ACHN (cell line): Measurements from ENCODE around the gene ZNF263.
"Not testable (repeated sequence)": the region's sequence is repeated elsewhere in the genome, so short reads cannot be mapped to it uniquely, and the experiment has no call there.

Source experiments
- DNase-seq: peaks from one replicate; pipeline ENCODE4 v3.0.0-alpha.2; 2015
- in situ Hi-C: cut with HindIII; loops from 2 replicates; pipeline ENCODE4 v1.10.0; 2017; ENCODE audit warnings: low sequenced_read_pairs, low pct_ligation_motif_present, low pct_unique_long_range_greater_than_20kb

ZNF263 gene

DNA sequence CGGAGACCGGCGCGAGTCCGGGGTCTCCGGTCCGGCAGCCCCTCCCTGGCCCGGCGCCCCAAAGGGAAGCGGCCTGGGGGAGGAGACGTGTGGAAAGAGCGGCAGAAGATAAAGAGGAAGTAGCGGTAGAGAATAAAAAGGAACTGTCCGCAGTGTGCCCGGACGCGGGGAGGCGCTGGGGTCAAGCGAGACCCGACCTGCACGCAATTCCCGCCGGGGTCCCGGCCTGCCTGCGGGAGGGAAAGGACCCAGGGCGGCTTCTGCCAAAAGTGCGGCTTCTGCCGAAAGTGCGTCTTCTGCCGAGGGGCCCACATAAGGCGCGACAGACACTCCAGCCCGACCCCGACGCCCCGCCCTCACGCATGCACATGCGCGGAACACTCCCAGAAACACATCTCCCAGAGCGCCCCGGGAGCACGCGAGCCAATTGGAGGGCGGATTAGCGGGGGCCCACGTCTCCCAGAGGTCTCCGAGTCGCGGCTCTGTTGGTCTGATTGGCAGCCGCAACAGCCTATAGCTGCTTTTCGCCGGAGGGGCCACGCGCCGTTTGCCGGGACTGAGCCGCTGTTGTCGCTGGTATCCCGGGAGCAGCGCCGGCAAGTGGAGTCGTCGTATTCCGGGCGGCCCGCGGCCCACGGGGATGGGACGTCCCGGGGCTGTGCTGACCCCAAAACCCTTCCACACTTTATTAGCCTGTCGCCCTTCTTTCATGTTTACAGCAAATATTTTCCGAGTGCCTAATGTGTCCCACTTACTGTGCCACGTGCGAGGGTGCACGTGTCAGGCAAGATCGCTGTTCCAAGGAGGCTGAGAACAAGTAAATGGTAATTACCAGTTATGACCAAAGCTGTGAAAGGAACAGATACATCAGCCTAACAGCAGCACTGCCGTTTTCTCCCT, 18.9 kb upstream of the ZNF263 start:
- in situ Hi-C loops = no loop called here
- peak; percentile 99 for DNase-seq

DNA sequence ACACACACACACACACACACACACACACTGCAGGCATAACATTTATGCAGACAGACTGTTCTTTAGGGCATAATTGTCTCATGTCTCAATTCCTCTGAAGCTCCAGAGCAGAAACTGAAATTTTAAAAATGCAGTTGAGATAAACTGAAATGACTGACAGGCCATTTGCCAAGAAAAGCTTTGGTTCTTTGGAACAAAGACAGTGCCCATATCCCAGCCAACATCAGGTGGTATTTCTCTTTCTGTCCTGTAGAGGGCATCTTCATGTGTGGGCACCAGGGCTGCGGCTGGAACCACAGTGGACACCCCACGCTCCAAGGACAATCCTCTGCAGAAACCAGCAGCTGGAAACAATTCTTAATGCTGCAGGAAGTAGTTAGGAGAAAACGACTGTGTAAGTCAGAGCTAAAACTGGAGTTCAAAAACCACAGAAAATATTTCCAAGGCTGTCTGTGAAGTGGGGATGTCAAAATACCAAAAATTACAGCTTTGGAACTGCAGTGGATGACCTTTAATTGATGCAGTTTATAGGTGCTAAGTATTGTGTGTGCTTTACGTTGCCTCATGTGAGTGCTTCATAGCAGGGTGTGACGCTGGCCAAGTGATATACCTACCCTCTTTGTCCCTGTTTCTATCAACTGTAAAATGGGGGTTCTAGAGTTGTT, 16.3 kb upstream of the ZNF263 start:
- DNase-seq = peak; percentile 35
- in situ Hi-C loops = no loop called here

DNA sequence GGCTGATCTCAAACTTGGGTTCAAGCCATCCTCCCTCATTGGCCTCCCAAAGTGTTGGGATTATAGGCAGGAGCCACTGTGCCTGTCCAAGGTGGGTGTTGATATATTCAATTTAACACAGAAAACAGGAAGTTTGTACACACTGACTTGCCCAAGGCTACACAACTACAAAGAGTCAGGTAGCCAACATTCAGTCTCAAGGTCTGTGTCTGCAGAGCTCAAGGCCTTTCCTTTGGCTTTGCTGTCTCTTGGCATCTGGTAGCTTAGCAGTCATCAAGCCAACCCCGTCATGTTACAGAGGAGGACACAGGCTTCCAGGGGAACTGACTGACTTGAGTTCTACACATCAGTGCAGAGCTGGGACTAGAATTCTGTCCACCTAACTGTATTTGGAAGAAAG, 15.0 kb upstream of the ZNF263 start:
- in situ Hi-C loops = no loop called here
- DNase-seq = no peak

DNA sequence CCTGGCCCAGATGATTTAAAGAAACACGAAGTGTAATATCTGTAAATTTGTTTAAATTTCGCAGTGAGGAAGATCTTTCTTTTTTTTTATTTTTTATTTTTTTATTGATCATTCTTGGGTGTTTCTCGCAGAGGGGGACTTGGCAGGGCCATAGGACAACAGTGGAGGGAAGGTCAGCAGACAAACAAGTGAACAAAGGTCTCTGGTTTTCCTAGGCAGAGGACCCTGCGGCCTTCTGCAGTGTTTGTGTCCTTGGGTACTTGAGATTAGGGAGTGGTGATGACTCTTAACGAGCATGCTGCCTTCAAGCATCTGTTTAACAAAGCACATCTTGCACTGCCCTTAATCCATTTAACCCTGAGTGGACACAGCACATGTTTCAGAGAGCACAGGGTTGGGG, 12.6 kb upstream of the ZNF263 start:
- DNase-seq, in situ Hi-C loops: not testable (repeated sequence)

DNA sequence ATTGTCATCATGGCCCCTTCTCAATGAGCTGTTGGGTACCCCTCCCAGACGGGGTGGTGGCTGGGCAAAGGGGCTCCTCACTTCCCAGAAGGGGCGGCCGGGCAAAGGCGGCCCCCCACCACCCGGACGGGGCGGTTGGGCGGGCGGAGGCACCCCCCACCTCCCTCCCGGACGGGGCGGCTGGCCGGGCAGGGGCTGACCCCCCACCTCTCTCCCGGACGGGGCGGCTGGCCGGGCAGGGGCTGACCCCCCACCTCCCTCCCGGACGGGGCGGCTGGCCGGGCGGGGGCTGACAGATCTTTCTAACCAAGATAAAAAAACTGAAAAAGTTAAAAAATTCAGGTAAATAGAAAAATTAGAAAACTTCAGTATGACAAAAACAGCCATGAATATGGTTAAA, 12.0 kb upstream of the ZNF263 start:
- DNase-seq, in situ Hi-C loops: not testable (repeated sequence)

DNA sequence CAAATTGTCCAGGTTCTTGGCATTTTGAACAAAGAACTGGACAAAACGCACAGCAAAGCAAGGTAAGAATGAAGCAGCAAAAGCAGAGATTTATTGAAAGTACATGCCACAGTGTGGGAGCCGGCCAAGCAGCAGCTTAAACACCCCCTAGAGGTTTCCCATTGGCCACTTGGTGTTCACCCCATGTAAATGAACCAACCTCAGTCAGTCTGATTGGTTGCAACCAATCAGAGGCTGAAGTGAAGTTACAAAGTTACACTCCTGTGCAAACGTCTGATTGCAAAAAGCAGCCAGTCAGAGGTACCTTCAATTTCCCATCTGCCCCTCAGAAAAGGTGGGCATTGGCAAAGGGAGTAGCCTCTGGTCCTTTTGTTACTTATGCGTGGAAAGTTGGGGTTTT, 8.8 kb upstream of the ZNF263 start:
- in situ Hi-C loops = no loop called here
- DNase-seq = peak; percentile 67

DNA sequence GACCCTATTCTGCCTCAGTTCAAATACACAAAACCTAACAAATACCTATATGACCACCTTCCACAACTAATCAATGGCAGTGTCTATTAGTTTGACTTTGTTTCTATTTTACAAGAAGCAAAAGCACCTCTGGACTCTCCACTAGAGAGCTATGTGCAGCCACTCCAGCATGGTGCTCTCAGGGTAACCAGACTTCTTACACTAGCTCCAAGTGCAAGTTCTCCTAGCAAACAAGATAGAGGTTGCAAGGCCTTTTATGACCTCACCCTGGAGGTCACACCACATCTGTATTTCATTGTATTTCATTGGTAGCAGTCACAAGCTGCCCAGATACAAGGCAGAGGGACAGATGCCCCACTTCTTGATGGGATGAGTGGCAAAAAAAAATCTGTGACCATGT, 8.3 kb upstream of the ZNF263 start:
- no peak for DNase-seq
- in situ Hi-C loops = no loop called here

DNA sequence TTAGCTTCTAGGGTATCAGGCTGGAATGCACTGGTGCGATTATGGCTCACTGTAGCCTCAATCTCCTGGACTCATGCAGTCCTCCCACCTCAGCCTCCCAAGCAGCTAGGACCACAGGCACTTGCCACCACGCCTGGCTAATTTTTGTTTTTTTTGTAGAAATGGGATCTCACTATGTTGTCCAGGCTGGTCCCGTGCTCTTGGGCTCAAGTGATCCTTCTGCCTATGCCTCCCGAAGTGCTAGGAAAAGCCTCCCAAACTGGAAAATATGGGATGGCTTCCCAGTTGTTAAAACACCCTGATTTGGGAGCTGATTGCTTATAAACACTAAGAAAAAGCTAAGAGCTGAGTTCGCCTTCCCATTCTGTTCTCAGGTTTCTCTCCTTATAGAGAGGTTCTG, 6.6 kb upstream of the ZNF263 start:
- in situ Hi-C loops = no loop called here
- no peak for DNase-seq

DNA sequence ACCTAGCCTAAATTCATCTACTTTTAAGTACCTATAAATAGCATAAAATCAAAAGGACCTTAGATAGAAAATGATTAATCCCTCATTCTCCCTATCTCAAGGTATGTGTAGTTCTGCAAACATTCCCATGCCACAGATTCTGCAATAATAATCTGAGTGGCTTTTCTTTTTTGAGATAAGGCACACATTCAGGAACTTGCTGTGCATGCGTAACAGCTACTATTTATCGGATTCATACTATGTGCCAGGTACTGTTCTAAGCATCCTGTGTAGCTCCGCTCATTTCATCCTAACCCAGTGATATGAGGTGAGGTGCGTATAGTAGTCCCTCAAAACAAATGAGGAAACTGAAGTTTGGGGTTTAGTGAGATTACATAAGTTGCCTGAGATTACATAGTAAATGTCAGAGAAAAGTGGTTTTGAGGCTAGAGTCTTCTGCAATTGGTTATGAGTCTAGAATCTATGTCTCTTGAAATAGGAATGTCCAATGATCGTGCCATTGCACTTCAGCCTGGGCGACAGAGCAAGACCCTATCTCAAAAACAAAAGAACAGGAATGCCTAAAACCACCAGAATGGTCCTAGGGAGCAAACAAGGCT, 2.0 kb upstream of the ZNF263 start:
- in situ Hi-C loops = no loop called here
- no peak for DNase-seq

DNA sequence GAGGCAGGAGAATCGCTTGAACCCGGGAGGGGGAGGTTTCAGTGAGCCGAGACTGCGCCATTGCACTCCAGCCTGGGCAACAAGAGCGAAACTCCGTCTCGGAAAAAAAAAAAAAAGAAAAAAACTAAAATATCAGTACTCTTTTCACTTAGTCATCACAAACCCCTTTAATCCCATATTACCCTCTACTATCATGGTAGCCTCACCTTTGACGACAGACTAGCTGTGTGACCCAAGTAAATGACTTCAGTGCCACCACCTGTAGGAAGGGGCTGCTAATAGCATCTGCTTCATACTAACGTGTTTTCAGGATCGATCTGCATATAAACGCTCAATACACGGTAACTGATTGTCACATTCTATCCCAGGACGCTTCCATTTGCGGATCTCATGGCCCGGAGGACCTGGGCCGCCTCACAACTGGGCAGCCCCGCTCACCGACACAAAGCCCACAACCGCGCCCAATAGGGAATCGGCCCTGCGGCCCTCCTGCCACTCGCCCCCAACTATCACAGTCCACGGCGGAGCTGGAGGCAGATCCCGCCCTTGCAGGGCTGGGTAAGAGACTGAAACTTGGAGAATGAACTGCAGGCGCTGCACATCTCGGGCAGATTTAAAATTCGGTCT, 1.1 kb upstream of the ZNF263 start:
- in situ Hi-C loops = no loop called here
- DNase-seq = peak; percentile 82

DNA sequence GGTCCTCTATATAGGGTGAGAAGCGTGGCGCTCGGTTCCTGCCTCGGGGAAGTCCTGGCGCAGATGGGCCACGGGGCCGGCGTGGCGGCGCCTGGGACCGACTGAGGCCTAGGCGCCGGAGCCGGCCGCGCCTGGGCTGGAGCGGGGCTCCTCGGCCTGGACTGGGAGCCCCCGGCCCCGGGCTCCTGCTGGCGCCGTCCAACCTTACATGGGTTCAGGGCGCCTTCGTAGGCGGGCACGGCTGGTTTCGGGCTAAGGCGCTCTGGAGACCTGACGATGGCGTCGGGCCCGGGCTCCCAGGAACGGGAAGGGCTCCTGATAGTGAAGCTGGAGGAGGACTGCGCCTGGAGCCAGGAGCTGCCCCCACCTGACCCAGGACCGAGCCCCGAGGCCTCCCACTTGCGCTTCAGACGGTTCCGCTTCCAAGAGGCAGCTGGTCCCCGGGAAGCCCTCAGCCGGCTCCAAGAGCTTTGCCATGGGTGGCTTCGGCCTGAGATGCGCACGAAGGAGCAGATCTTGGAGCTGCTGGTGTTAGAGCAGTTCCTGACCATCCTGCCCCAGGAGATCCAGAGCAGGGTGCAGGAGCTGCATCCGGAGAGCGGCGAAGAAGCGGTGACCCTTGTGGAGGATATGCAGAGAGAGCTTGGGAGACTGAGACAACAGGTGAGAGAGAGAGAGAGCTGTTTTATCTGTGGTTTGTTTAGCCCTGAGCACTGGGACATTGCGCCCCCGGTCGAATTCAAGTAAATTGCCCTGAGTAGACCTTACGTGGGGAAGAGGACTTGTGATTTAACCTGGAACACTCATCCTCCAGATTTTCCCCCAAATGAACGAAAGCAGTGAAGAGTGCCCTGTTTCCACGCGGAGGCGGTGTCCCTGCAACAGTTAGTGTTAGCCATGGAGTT, 504 bp downstream of the ZNF263 start:
- in situ Hi-C loops = no loop called here
- DNase-seq = no peak

DNA sequence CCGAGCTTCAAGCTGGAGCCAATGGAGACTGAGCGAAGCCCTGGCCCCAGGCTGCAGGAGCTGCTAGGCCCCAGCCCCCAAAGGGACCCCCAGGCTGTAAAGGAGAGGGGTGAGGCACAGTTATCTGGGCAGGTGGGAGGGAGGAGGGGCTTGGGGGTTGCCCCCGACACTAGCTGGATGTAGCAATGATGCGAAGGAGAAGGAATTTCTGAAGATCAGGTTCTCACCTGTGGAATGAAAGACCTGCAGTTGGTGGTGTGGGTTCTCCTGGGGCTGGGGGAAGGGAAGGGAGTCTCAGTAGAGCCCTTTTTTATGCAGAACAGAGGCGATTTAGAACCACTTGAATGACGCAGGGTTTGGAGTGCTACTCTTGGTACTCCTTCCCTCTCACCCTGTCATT, 1.8 kb downstream of the ZNF263 start:
- in situ Hi-C loops = no loop called here
- no peak for DNase-seq

DNA sequence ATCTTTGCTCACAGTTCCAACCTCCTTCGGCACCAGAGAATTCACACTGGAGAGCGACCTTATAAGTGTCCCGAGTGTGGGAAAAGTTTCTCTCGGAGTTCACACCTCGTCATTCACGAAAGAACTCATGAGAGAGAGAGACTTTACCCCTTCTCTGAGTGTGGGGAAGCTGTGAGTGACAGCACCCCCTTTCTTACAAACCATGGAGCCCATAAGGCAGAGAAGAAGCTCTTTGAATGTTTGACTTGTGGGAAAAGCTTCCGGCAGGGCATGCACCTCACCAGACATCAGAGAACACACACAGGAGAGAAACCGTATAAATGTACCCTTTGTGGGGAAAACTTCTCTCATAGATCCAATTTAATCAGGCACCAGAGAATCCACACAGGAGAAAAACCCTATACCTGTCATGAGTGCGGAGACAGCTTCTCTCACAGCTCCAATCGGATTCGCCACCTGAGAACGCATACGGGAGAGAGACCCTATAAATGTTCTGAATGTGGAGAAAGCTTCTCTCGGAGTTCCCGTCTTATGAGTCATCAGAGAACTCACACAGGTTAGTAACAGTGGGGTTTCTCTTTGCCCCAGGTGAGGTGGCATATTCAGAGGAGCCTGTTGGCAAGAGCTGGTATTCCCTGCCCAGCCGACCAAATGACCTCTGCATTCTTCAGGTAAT, 6.8 kb downstream of the ZNF263 start:
- no peak for DNase-seq
- in situ Hi-C loops = no loop called here

DNA sequence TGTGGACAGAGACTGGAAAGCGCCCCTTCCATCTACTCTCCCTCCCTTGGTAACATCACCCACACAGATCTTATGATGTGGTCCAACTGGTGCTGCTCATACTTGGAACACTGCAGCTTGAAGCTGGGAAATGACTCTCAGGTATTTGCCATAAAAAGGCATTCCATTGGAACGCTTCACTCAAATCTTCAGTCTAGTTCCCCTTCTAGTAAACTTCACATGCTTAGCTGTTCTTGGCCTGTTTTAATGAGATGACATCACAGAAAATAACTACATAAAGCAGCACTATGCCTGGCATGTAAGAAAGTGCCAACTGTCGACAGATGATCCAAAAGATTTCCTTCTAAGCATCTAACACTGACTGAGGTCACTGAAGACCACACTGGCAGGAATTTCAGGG, 9.3 kb downstream of the ZNF263 start:
- in situ Hi-C loops = no loop called here
- no peak for DNase-seq

DNA sequence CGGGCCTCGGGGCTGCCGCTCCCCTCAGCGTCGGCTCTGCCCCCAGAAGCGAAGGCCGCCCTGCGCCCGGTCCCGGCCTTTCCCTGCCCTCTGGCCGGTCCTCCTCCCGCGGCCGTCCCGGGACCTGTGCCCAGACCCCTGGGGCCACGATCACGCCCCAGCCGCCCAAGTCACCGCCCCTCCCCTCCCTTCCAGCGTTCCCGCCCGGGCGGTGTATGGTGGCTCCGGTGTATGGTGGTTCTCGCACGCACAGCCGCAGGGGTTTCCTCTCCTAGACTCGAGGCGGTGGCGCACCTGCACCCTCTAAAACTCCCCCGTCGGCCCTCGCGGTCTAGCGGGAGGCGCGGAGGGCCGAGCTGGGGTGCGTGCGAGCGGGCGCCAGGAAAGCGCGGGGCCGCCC, 11.9 kb downstream of the ZNF263 start:
- in situ Hi-C loops = no loop called here

DNA sequence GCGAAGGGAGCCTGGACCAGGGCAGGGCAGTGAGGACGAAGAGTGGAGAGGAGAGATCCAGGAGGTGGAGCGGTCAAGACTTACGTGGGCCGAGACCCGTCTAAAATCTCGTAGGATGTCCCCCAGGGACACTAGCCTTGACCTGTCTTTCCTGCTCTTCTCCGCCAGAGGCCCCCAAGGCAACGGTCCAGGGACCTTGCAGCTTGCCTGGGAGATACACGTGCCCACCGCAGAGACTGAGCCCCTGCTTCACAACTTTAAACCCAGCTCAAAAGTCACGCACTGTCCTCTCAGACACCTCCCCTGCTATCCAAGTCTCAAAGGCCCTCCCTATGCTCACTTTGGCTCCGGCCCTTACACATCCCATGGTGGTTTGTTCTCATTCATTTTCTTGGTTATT, 12.5 kb downstream of the ZNF263 start:
- in situ Hi-C loops = no loop called here
- DNase-seq = no peak

More for the DNA sequence above, 11.9 kb downstream of the ZNF263 start:
- no peak for DNase-seq

DNA sequence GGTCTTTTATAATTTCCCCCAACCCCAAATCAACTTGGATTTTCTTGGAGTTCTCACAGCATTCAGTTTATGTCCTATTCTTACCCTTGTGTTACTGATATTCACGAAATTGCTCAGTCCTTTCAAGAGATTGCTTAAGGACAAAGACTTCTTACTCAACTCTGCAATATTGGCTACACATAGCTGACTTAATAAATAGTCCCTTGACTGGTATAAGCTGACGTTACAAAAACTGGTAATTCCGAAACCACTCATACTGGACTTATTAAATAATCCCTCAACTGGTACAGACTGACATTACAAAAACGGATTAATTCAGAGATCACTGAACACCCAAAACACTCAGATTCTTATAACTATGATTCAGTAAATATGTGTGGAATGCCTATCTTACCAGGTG, 21.1 kb downstream of the ZNF263 start:
- in situ Hi-C loops = no loop called here
- DNase-seq = no peak
